HUES6 (cell line): ENCODE data around the gene TGIF1.
A peak's percentile ranks its signal among the peaks of the same experiment; 100 is the strongest.

Experiments used
- H3K27ac ChIP-seq: 2 replicates; pipeline ENCODE4 v1.7.0; 2013; ENCODE audit warnings: low read depth, mild to moderate bottlenecking, low read length, inconsistent platforms
- H3K27me3 ChIP-seq: 2 replicates; pipeline ENCODE4 v1.6.1; 2013; ENCODE audit warnings: low read length; ENCODE audit not compliant: control insufficient read depth, insufficient read depth
- H3K36me3 ChIP-seq: 2 replicates; pipeline ENCODE4 v1.6.1; 2013; ENCODE audit warnings: low read length; ENCODE audit not compliant: control insufficient read depth, insufficient read depth
- H3K4me1 ChIP-seq: 2 replicates; pipeline ENCODE4 v1.6.1; 2013; ENCODE audit warnings: low read length; ENCODE audit not compliant: control insufficient read depth, insufficient read depth
- H3K4me3 ChIP-seq: 2 replicates; pipeline ENCODE4 v1.5.1; 2013; ENCODE audit warnings: low read depth, low read length
- H3K9ac ChIP-seq: one replicate; pipeline ENCODE4 v1.6.1; 2013; ENCODE audit warnings: mild to moderate bottlenecking, low read length
- H3K9me3 ChIP-seq: 2 replicates; pipeline ENCODE4 v1.6.1; 2013; ENCODE audit warnings: low read depth, low read length; ENCODE audit not compliant: control insufficient read depth, insufficient read depth

The TGIF1 gene

DNA sequence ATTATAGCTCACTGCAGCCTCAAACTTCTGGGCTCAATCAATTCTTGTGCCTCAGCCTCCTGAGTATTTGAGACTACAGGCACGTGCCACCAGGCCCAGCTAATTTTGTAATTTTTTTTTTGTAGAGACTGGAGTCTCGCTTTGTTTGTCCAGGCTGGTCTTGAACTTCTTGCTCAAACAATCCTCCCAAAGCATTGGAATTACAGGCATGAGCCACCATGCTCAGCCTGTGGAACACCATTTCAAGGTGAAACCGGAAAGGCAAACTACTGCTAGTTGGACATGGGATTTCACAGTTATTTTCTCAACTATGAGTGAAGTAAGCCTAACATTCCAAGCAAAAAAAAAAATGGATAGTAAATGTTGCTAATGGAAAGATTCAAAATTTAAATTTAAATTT lies 20.9 kb upstream of the TGIF1 start:
- Histone ChIP-seq H3K36me3 (no peaks in the 10 kb centered on the region), H3K4me1 (peaks cover 5% of the 10 kb centered on the region; the same call in 1 of the 2 replicates), H3K27me3 (no peaks in the 10 kb centered on the region), H3K9me3 (no peaks in the 10 kb centered on the region), H3K4me3 (no peak overlapping the region), H3K27ac (no peak overlapping the region), H3K9ac (no peak overlapping the region)

- Histone ChIP-seq H3K4me3 (no peak overlapping the region), H3K9ac (no peak overlapping the region), H3K4me1 (no peaks in the 10 kb centered on the region), H3K27ac (no peak overlapping the region), H3K27me3 (no peaks in the 10 kb centered on the region), H3K36me3 (no peaks in the 10 kb centered on the region), H3K9me3 (no peaks in the 10 kb centered on the region)
Observed at GRCh38 chr18:3434685-3435084, 15.3 kb upstream of the TGIF1 start.

- H3K4me3 ChIP-seq: no peak overlapping the region
- no peaks in the 10 kb centered on the region for H3K36me3 ChIP-seq
- no peak overlapping the region for H3K9ac ChIP-seq
- H3K9me3 ChIP-seq: no peaks in the 10 kb centered on the region
- peaks cover 18% of the 10 kb centered on the region for H3K4me1 ChIP-seq
- no peak overlapping the region for H3K27ac ChIP-seq
- H3K27me3 ChIP-seq: no peaks in the 10 kb centered on the region
Observed at GRCh38 chr18:3440341-3440740, 9.6 kb upstream of the TGIF1 start.

DNA sequence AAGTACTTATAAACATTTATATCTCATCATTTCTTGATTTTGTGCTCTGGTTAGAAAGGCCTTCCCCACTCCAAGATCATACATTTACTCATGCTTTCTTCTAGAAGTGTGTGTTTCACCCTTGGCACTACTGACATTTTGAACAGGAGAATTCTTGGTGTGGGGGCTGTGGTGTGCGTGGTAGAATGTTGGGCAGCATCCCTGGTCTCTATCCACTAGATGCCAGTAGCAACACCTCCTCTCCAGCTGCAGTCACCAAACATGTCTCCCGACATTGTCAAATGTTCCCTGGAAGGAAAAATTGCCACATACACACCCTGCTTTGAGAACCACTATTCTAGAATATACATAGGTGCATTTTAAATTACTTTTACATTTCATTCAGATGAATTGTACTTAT lies 8.7 kb upstream of the TGIF1 start:
- Histone ChIP-seq H3K9me3 (no peaks in the 10 kb centered on the region), H3K27ac (no peak overlapping the region), H3K4me1 (peaks cover 24% of the 10 kb centered on the region), H3K4me3 (no peak overlapping the region), H3K27me3 (no peaks in the 10 kb centered on the region), H3K9ac (no peak overlapping the region), H3K36me3 (no peaks in the 10 kb centered on the region)

DNA sequence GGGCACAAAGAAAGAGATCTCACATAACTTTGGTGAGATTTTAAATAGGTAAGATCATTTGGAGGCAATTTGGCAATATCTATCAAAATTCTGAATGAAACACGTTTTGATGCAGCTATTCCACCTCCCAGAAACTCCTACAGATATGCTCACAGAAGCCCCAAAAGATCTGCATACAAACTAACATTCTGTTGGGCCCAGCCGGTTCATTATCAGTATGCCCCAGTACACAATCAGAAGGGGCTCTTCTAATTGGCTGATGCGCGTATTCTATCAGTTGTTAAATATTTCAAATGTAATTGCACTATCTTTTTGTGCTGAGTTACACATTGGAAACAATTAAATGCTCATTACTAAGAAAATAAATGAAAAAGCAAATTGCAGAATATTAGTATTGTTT lies 7.1 kb upstream of the TGIF1 start:
- no peaks in the 10 kb centered on the region for H3K36me3 ChIP-seq
- no peak overlapping the region for H3K27ac ChIP-seq
- H3K9me3 ChIP-seq: no peaks in the 10 kb centered on the region
- no peak overlapping the region for H3K4me3 ChIP-seq
- no peak overlapping the region for H3K9ac ChIP-seq
- no peaks in the 10 kb centered on the region for H3K27me3 ChIP-seq
- H3K4me1 ChIP-seq: peaks cover 36% of the 10 kb centered on the region

DNA sequence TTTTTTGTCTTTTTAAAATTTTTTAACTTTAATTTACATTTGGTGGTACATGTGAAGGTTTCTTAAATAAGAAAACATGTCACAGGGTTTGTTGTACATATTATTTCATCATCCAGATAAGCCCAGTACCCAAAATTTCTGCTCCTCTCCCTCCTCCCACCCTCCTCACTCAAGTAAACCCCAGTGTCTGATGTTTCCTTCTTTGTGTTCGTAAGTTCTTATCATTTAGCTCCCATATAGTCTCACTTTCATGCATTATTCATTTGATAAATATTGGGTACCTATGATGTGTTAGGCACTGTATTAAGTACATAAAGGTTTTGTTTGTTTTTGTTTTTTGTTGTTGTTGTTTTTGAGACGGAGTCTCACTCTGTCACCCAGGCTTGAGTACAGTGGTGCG lies 5.7 kb upstream of the TGIF1 start:
- Histone ChIP-seq H3K27me3 (no peaks in the 10 kb centered on the region), H3K9ac (no peak overlapping the region), H3K36me3 (no peaks in the 10 kb centered on the region), H3K27ac (no peak overlapping the region), H3K9me3 (no peaks in the 10 kb centered on the region), H3K4me3 (no peak overlapping the region), H3K4me1 (peaks cover 36% of the 10 kb centered on the region)

DNA sequence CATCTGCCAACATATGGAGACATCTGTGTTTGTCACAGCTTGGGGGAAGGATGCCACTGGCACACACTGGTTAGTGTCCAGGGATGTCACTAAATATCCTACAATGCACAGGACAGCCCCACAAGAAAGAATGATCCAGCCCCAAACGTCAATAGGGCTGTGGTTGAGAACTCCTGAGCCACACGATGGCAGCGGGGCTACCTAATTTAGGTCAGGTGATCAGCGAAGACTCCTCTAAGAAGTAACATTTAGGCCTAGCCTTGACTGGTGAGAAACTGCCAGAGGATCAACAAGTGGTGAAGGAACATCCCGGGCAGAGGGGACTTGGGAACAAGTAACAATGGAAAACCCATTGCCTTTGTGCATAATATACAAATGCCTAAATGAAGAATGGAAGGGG lies 5.0 kb upstream of the TGIF1 start:
- H3K4me1 ChIP-seq: peaks cover 36% of the 10 kb centered on the region
- H3K9me3 ChIP-seq: no peaks in the 10 kb centered on the region
- no peaks in the 10 kb centered on the region for H3K27me3 ChIP-seq
- H3K27ac ChIP-seq: no peak overlapping the region
- H3K36me3 ChIP-seq: no peaks in the 10 kb centered on the region
- H3K4me3 ChIP-seq: no peak overlapping the region
- no peak overlapping the region for H3K9ac ChIP-seq

DNA sequence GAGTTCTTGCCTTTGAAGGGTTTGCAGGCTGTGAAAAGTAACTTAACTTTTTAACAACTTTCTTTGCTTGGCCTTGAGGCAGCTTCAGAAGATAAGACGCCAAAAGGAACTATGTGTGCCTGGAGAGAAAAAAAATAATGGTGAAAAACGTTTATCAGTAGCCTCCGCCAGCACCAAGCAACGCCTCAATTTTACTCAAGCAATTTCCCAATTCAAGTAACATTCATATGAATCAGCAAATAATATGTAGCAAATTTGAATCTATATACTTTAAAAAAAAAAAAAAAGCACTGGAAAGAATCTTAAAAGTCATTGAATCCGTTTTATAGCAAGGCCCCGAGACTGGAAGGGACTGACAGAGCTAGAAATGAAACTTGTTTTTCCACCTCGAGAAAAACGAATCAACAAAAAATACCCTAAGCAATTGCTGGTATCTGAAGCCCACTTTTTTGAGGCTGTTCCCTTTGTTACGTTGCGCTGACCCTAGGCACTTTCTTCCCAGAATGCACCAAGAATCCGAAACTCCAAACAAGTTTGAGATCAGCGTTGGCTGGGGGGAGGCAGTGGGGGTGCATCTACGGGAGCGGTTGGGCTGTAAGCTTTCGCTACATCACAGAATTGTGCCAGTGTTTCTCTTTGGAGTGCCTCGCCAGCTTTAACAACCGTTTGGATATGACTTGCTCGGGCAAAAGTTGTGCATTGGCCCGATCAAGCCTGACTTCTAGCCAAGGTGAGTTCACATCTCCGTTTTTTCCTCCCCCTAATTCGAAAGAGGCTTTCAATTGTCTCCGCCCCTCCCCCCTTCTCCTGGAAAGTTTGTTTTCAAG lies 2.7 kb upstream of the TGIF1 start:
- peak overlapping the region; percentile 83 for H3K9ac ChIP-seq
- peaks cover 32% of the 10 kb centered on the region for H3K4me1 ChIP-seq
- peaks cover 7% of the 10 kb centered on the region for H3K36me3 ChIP-seq

GRCh38 chr18:3447895-3448837 lies 1.8 kb upstream of the TGIF1 start:
- Histone ChIP-seq H3K4me3 (peak overlapping the region; percentile 83), H3K9ac (peak overlapping the region; percentile 83), H3K27ac (peak overlapping the region; percentile 83), H3K9me3 (no peaks in the 10 kb centered on the region), H3K4me1 (peaks cover 26% of the 10 kb centered on the region), H3K36me3 (peaks cover 12% of the 10 kb centered on the region), H3K27me3 (no peaks in the 10 kb centered on the region)

More for the DNA sequence above, 2.7 kb upstream of the TGIF1 start:
- no peaks in the 10 kb centered on the region for H3K27me3 ChIP-seq
- H3K27ac ChIP-seq: peak overlapping the region; percentile 83
- no peaks in the 10 kb centered on the region for H3K9me3 ChIP-seq
- H3K4me3 ChIP-seq: peak overlapping the region; percentile 83

GRCh38 chr18:3448838-3449511 lies 997 bp upstream of the TGIF1 start:
- Histone ChIP-seq H3K9me3 (no peaks in the 10 kb centered on the region), H3K9ac (peak overlapping the region; percentile 83), H3K36me3 (peaks cover 14% of the 10 kb centered on the region), H3K4me3 (peak overlapping the region; percentile 83), H3K27ac (peak overlapping the region; percentile 83; the same call in 1 of the 2 replicates), H3K27me3 (no peaks in the 10 kb centered on the region), H3K4me1 (peaks cover 24% of the 10 kb centered on the region)
